GM12801 (cell line): ENCODE measurements around the gene FBXL17.

Source experiments
- CTCF ChIP-seq: IDR thresholded peaks from one replicate; pipeline ENCODE4 v1.5.1; 2011; ENCODE audit warnings: control low read depth; ENCODE audit not compliant: insufficient read length; ENCODE audit errors: extremely low read depth

FBXL17 gene

GRCh38 chr5:108276187-108277050, 105.5 kb downstream of the FBXL17 start:
- TF ChIP-seq CTCF, result no peak

DNA sequence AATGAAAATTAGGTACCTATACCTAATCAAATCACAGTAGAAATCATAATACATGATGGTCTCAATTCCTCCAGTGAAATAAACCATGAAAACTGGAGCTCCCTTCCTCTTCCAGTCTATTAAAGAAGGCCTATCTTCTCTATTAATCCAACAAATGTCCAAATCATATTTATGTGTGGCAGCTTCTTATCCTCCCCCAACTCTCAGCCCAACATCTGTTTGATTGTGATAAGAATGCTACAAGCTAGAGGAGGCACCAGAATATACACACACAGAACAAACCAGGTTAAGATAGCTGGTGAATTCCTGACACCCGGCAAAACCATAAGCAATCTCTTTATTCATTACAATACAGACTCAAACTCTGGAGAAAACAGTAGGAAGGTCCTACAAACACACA, 110.8 kb downstream of the FBXL17 start:
- no peak for TF ChIP-seq CTCF

DNA sequence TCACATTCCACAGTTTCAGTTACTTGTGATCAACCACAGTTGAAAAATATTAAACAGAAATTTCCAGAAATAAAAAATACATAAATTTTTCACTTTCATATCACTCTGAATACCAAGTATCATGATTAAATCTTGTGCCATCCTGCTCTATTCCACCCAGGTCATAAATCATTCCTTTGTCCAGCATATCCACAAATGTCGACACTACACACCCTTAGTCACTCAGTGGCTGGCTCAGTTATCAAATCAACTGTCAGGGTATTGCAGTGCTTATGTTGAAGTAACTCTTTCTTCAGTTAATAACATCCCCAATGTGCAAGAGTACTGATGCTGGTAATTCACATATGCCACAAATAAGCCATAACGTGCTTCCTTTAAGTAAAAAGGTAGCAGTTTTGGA, 115.7 kb downstream of the FBXL17 start:
- TF ChIP-seq CTCF, result no peak

DNA sequence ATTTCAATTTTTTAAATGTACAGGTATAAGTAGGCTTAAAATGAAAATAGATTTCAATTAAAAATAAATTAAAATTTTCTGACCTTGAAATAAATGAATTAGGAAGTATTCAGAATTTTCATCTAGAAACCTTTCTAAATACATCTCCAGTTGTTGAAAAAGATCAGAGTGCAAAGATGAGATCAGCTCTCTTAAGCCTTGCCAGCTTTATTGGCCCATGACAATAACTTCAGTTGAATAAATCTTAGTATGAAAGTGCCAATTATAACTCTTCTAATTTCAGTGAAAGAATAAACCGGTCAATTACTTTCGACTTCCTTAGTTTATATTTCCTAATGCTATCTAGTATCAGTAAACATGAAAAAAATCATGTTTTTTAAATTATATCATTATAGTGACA, 117.4 kb downstream of the FBXL17 start:
- TF ChIP-seq CTCF, result no peak

DNA sequence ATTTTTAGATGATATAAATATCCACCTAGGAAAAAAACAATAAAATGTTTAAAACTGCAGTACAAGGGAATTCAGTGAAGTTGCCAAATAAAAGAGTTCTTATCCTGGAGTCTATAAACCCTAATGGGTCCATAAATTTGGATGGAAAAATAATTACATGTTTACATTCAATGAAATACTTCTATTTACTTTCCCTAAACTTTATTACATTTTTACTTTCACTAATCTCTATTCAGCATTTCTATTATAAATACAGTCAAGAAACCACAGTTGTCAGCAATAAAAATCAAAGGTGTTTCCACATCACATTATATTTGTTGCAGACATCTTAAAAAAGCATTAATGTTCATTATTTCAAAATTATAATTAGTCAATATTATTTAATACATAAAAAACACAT, 118.6 kb downstream of the FBXL17 start:
- TF ChIP-seq CTCF, result no peak

DNA sequence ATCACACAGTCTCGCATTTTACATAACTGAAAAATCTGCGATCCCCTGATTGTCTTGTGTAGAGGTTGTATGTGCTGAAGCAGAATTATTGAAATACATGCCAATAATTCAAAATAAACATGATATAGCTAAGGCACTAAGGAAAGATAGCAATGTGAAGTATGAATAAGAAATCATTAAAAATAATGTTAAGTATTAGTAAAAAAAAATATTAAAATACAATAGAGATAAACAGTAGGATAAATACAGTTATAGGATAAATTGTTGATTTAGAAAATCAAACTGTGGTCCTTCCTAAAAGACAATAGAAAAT, 121.1 kb downstream of the FBXL17 start:
- no peak for TF ChIP-seq CTCF

- TF ChIP-seq CTCF, result no peak
These were observed 121.6 kb downstream of the FBXL17 start for GRCh38 chr5:108260117-108260857.
